Measurements from ENCODE around the gene POLA2. TPM values are rescaled to one million over a fixed set of nuclear protein-coding genes. Genes with fewer than 3 reads are reported as not detected.

POLA2 gene
- total RNA-seq, 1 experiment from 2014 or later: 25.3 TPM

DNA sequence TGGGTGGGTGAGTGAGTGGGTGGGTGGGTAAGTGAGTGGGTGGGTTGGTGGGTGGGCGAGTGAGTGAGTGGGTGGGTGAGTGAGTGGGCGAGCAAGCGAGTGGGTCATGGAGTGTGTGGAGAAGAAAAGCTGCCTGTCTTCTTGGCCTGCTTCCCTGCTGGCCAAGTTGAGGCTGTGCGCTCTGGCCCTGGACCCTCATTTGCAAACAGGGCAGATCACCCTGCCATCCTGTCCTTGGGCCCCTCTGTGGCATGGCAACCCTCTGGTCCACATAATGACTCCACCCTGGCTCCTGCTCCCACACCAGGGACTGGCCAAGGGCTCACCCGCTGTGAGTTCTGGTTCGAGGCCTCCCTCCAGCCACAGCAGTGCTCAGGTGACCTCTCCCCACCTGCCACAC is 44.9 kb upstream of the POLA2 start:
- H3K36me3 ChIP-seq (ENCODE audit: control insufficient read depth, insufficient read depth, low read length): no peaks in the 10 kb centered on the region
- no peak overlapping the region for H3K27ac Mint-ChIP-seq (ENCODE audit: unreplicated experiment)
- H3K9me3 Mint-ChIP-seq (ENCODE audit: unreplicated experiment): peaks cover 11% of the 10 kb centered on the region
- H3K4me3 Mint-ChIP-seq (ENCODE audit: unreplicated experiment): no peak overlapping the region
- peaks cover 21% of the 10 kb centered on the region for H3K4me1 Mint-ChIP-seq (ENCODE audit: low read depth, unreplicated experiment)
- no peaks in the 10 kb centered on the region for H3K9me3 ChIP-seq
- ChIA-PET POLR2A (no interaction called here), CTCF (interaction anchor here (0.5 to 0.6 kb wide), 2 partner anchors 136 to 185 kb away, joined by 3 read pairs; no protein-coding TSS in a partner anchor)
- no peak for DNase-seq
- H3K27me3 ChIP-seq (replicated peaks; ENCODE audit: control insufficient read depth, insufficient read depth, low read length): no peaks in the 10 kb centered on the region
- no peaks in the 10 kb centered on the region for H3K27me3 Mint-ChIP-seq (ENCODE audit: insufficient read depth, unreplicated experiment)
- H3K36me3 Mint-ChIP-seq (ENCODE audit: insufficient read depth, unreplicated experiment): peaks cover 25% of the 10 kb centered on the region
- H3K4me1 ChIP-seq: no peaks in the 10 kb centered on the region
- TF ChIP-seq, protein P1, sequence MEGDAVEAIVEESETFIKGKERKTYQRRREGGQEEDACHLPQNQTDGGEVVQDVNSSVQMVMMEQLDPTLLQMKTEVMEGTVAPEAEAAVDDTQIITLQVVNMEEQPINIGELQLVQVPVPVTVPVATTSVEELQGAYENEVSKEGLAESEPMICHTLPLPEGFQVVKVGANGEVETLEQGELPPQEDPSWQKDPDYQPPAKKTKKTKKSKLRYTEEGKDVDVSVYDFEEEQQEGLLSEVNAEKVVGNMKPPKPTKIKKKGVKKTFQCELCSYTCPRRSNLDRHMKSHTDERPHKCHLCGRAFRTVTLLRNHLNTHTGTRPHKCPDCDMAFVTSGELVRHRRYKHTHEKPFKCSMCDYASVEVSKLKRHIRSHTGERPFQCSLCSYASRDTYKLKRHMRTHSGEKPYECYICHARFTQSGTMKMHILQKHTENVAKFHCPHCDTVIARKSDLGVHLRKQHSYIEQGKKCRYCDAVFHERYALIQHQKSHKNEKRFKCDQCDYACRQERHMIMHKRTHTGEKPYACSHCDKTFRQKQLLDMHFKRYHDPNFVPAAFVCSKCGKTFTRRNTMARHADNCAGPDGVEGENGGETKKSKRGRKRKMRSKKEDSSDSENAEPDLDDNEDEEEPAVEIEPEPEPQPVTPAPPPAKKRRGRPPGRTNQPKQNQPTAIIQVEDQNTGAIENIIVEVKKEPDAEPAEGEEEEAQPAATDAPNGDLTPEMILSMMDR (IDR thresholded peaks at IDR 0.05; ENCODE audit: insufficient read depth in 1 of 2, low read depth in 1 of 2, low read length in 1 of 2, severe bottlenecking in 1 of 2, unreplicated experiment in 1 of 2): no peak
- no TSS peak for BruUV-seq (replicated peaks)
- intact Hi-C loops (cut with micrococcal nuclease; ENCODE audit: unreplicated experiment): no loop called here
- H3K4me3 ChIP-seq (ENCODE audit: low read depth, low read length): no peak overlapping the region

DNA sequence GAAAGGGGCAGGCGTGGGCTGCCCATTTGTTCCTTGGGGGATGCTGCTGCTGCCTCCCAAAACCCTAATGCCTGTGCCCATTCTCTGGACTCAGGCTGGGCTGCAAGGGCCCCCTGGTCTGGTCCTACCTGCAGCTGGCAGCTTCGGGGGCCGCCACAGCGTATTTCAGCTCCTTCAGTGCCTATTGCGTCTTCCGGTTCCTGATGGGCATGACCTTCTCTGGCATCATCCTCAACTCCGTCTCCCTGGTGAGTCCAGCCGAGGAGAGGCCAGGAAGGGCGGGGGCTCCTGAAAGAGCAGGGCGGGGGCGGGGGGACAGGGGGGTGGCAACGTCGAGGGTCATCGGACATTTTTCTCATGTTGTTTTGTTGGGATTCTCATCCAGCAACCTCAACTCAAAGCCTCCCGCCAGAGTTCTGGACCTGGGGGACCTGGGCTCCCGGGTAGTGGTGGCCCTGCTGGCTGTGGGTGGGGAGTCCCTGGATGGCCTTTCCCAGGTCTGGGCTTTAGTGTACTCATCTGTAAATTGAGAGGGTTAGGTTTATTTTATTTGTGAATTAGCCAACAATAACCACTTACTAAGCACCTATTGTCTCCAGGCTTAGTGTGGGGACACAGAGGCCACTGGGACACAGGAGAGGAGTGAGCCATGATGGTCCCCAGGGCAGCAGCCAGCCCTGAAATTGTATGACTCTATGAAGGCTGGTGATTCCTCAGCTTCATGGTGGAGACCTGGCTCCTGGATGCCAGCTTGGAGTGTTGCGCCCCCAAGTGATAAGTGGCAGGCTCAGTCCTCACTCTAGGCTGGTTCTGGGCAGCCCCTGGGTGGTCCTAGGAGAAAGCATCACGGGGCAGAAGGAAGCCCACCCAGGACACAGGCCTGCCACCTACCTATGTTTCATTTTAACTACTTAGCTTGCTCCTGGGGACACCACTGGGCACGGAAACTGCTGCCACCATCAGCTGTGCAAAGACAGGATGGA is 44.0 kb upstream of the POLA2 start:
- H3K4me1 ChIP-seq: no peaks in the 10 kb centered on the region
- H3K36me3 ChIP-seq (ENCODE audit: control insufficient read depth, insufficient read depth, low read length): no peaks in the 10 kb centered on the region
- Mint-ChIP-seq H3K27me3 (ENCODE audit: insufficient read depth, unreplicated experiment) (no peaks in the 10 kb centered on the region), H3K4me1 (ENCODE audit: low read depth, unreplicated experiment) (peaks cover 21% of the 10 kb centered on the region), H3K4me3 (ENCODE audit: unreplicated experiment) (no peak overlapping the region), H3K9me3 (ENCODE audit: unreplicated experiment) (peaks cover 11% of the 10 kb centered on the region), H3K36me3 (ENCODE audit: insufficient read depth, unreplicated experiment) (peaks cover 23% of the 10 kb centered on the region), H3K27ac (ENCODE audit: unreplicated experiment) (no peak overlapping the region)
- H3K27me3 ChIP-seq (replicated peaks; ENCODE audit: control insufficient read depth, insufficient read depth, low read length): no peaks in the 10 kb centered on the region
- ChIA-PET POLR2A (interaction anchor here (0.6 kb wide), 1 partner anchor 95 kb away, joined by 5 read pairs; no protein-coding TSS in a partner anchor), CTCF (interaction anchor here (0.5 to 0.6 kb wide), 3 partner anchors 135 to 197 kb away, joined by 3 to 4 read pairs (median 3); no protein-coding TSS in a partner anchor)
- H3K9me3 ChIP-seq: no peaks in the 10 kb centered on the region
- H3K4me3 ChIP-seq (ENCODE audit: low read depth, low read length): no peak overlapping the region
- no TSS peak for BruUV-seq (replicated peaks)
- TF ChIP-seq, protein P1 (IDR thresholded peaks at IDR 0.05; ENCODE audit: insufficient read depth in 1 of 2, low read depth in 1 of 2, low read length in 1 of 2, severe bottlenecking in 1 of 2, unreplicated experiment in 1 of 2): no peak
- no peak for DNase-seq
- intact Hi-C loops (cut with micrococcal nuclease; ENCODE audit: unreplicated experiment): no loop called here

DNA sequence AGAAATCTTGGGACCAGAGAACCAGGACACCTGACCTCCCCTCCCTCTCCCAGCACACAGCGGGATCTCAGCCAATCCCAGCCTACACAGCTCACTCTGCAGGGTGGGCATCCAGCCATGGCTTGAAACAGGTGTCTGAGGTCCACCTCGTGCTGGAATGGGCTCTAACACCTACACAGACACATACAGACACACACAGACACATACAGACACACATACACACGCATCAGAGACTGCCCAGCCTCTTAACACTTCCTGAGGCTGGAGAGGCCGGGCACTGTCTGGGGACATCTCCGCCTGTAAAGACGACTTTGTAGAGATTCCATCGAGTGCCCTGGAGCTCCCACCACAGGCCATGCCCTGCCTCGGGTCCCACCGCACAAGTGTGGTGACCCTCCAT is 43.3 kb upstream of the POLA2 start:
- Mint-ChIP-seq H3K9me3 (ENCODE audit: unreplicated experiment) (peaks cover 11% of the 10 kb centered on the region), H3K27me3 (ENCODE audit: insufficient read depth, unreplicated experiment) (no peaks in the 10 kb centered on the region), H3K27ac (ENCODE audit: unreplicated experiment) (no peak overlapping the region), H3K4me3 (ENCODE audit: unreplicated experiment) (no peak overlapping the region), H3K4me1 (ENCODE audit: low read depth, unreplicated experiment) (peaks cover 21% of the 10 kb centered on the region), H3K36me3 (ENCODE audit: insufficient read depth, unreplicated experiment) (peaks cover 16% of the 10 kb centered on the region)
- BruUV-seq (replicated peaks): no TSS peak
- Histone ChIP-seq H3K4me1 (no peaks in the 10 kb centered on the region), H3K9me3 (no peaks in the 10 kb centered on the region), H3K36me3 (ENCODE audit: control insufficient read depth, insufficient read depth, low read length) (no peaks in the 10 kb centered on the region), H3K4me3 (ENCODE audit: low read depth, low read length) (no peak overlapping the region), H3K27me3 (replicated peaks; ENCODE audit: control insufficient read depth, insufficient read depth, low read length) (no peaks in the 10 kb centered on the region)
- POLR2A ChIA-PET: interaction anchor here (0.6 kb wide), 1 partner anchor 96 kb away, joined by 5 read pairs; no protein-coding TSS in a partner anchor
- TF ChIP-seq, protein P1 (IDR thresholded peaks at IDR 0.05; ENCODE audit: insufficient read depth in 1 of 2, low read depth in 1 of 2, low read length in 1 of 2, severe bottlenecking in 1 of 2, unreplicated experiment in 1 of 2): no peak
- no peak for DNase-seq
- CTCF ChIA-PET: no interaction called here
- intact Hi-C loops (cut with micrococcal nuclease; ENCODE audit: unreplicated experiment): no loop called here
